Measurements from ENCODE around the gene OSBPL6.
"Not testable (repeated sequence)": the region's sequence is repeated elsewhere in the genome, so short reads cannot be mapped to it uniquely, and the experiment has no call there.

- TF ChIP-seq CTCF (IDR thresholded peaks at IDR 0.05; ENCODE audit: low read depth, low read length, missing input control); RAD21 (IDR thresholded peaks at IDR 0.05); SP1 (IDR thresholded peaks at IDR 0.05): not testable (repeated sequence)
Measured at GRCh38 chr2:178357704-178358103, 163.4 kb downstream of the OSBPL6 start.

Data from liver (tissue), 3 donors.